ENCODE results near the gene ZNF492.

GRCh38 chr19:22708983-22709382 lies 74.9 kb downstream of the ZNF492 start:
- TF ChIP-seq CTCF (IDR thresholded peaks at IDR 0.05) (no peak), POLR2A (IDR thresholded peaks at IDR 0.05) (no peak)
